Mammary epithelial cell (primary cell): ENCODE measurements around the gene ZGLP1.

Source experiments
- EZH2 ChIP-seq: IDR thresholded peaks from 2 replicates; pipeline ENCODE4 v1.6.1; 2012; ENCODE audit warnings: low read length, inconsistent platforms, borderline replicate concordance
- TF ChIP-seq, protein P1 (sequence below), 2 donors: IDR thresholded peaks in 1 of 2; conservative IDR thresholded peaks in 1 of 2; 2 replicates each; pipeline ENCODE4 v1.5.1; 2011 to 2012; ENCODE audit warnings: inconsistent platforms in 2 of 2, low read length in 2 of 2, mild to moderate bottlenecking in 2 of 2, control low read depth in 1 of 2, low read depth in 1 of 2; ENCODE audit not compliant: insufficient read depth in 1 of 2; ENCODE audit errors: extremely low read depth in 1 of 2

DNA sequence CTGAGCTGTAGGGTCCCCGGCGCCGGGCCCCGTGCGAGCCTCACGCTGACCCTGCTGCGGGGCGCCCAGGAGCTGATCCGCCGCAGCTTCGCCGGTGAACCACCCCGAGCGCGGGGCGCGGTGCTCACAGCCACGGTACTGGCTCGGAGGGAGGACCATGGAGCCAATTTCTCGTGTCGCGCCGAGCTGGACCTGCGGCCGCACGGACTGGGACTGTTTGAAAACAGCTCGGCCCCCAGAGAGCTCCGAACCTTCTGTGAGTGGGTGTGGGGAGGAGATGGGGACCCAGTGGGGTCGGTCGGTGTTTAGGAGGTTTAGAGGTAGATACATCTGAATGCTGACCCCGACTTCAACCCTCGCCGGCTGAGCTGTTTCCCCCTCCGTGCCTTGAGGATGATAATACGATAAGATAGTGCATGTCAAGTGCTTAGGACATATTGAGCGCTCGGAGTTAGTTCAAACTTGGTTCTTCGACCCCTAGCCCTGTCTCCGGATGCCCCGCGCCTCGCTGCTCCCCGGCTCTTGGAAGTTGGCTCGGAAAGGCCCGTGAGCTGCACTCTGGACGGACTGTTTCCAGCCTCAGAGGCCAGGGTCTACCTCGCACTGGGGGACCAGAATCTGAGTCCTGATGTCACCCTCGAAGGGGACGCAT, 17.9 kb downstream of the ZGLP1 start:
- TF ChIP-seq, protein P1, sequence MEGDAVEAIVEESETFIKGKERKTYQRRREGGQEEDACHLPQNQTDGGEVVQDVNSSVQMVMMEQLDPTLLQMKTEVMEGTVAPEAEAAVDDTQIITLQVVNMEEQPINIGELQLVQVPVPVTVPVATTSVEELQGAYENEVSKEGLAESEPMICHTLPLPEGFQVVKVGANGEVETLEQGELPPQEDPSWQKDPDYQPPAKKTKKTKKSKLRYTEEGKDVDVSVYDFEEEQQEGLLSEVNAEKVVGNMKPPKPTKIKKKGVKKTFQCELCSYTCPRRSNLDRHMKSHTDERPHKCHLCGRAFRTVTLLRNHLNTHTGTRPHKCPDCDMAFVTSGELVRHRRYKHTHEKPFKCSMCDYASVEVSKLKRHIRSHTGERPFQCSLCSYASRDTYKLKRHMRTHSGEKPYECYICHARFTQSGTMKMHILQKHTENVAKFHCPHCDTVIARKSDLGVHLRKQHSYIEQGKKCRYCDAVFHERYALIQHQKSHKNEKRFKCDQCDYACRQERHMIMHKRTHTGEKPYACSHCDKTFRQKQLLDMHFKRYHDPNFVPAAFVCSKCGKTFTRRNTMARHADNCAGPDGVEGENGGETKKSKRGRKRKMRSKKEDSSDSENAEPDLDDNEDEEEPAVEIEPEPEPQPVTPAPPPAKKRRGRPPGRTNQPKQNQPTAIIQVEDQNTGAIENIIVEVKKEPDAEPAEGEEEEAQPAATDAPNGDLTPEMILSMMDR (conservative IDR thresholded peaks at IDR 0.05 in 1 of 2, IDR thresholded peaks at IDR 0.05 in 1 of 2; ENCODE audit: extremely low read depth in 1 of 2, insufficient read depth in 1 of 2, low read depth in 1 of 2, low read length in 2 of 2) = no peak
- no peak for TF ChIP-seq EZH2
